SK-N-MC (cell line): ENCODE measurements around the gene LYRM4.

Experiments
- EZH2 ChIP-seq: fragments of 200-600 bp; sonication (generic); IDR thresholded peaks from one replicate; pipeline ENCODE4 v1.6.1; 2017; ENCODE audit warnings: antibody characterized with exemption
- POLR2AphosphoS5 ChIP-seq: IDR thresholded peaks from 2 replicates; pipeline ENCODE4 v1.6.1; 2012; ENCODE audit warnings: mild to moderate bottlenecking, low read depth, low read length, borderline replicate concordance

DNA sequence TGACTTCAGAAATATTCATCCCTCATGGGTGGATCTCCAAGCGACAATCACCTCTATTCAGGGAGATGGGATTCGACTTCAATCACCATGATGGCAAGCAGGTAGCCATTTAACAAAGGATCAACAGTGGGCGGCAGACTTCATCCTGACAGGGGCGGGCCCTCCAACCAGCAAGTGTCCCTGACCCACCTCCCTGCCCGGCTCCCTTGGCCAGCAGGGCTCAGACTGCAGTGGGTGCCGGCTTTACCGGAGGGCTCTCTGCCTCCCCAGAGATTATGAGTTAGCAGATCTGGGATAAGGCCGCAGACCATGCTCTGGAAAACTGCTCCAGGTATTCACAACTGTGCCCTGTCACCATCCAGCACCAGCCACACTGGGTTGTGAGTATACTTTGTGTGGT, 136.2 kb downstream of the LYRM4 start:
- TF ChIP-seq POLR2AphosphoS5 (no peak), EZH2 (no peak)
